ENCODE data around the gene PHTF1.
"Not testable (repeated sequence)": the region's sequence is repeated elsewhere in the genome, so short reads cannot be mapped to it uniquely, and the experiment has no call there.

Gene PHTF1

GRCh38 chr1:113721010-113721409 lies 38.3 kb downstream of the PHTF1 start:
- Histone ChIP-seq H3K36me3 (ENCODE audit: control insufficient read depth, insufficient read depth, low read length) (0 out of 2 replicates have a peak, but pooled peaks cover 3% of the 10 kb centered on the region), H3K27me3 (ENCODE audit: control insufficient read depth, insufficient read depth, low read length) (no peaks in the 10 kb centered on the region), H3K9me3 (ENCODE audit: control insufficient read depth, insufficient read depth, low read length) (peaks cover 4% of the 10 kb centered on the region), H3K4me3 (ENCODE audit: low read length) (no peak overlapping the region), H3K4me1 (ENCODE audit: control insufficient read depth, insufficient read depth, low read length) (no peaks in the 10 kb centered on the region), H3K27ac (ENCODE audit: low read length) (no peak overlapping the region)
- DNase-seq (ENCODE audit: low read depth, low spot score): no peak
- no CpG with 5 or more reads among the region's 2 CpGs for WGBS (ENCODE audit: insufficient coverage, insufficient read length)

DNA sequence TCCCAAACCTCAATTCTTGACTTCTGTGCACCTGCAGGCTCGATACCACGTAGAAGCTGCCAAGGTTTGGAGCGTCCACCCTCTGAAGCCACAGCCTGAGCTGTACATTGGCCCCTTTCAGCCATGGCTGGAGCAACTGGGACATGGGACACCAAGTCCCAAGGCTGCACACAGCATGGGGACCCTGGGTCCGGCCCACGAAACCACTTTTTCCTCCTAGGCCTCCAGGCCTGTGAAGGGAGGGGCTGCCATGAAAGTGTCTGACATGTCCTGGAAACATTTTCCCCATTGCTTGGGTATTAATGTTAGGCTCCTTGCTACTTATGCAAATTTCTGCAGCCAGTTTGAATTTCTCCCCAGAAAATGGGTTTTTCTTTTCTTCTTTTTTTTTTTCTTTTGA lies 40.7 kb downstream of the PHTF1 start:
- not testable (repeated sequence) for DNase-seq (ENCODE audit: low read depth, low spot score); H3K27ac ChIP-seq (ENCODE audit: low read length); H3K4me1 ChIP-seq (ENCODE audit: control insufficient read depth, insufficient read depth, low read length); H3K9me3 ChIP-seq (ENCODE audit: control insufficient read depth, insufficient read depth, low read length); H3K27me3 ChIP-seq (ENCODE audit: control insufficient read depth, insufficient read depth, low read length); H3K36me3 ChIP-seq (ENCODE audit: control insufficient read depth, insufficient read depth, low read length); H3K4me3 ChIP-seq (ENCODE audit: low read length)
- no CpG with 5 or more reads among the region's 5 CpGs for WGBS (ENCODE audit: insufficient coverage, insufficient read length)

GRCh38 chr1:113717506-113717905 lies 41.8 kb downstream of the PHTF1 start:
- not testable (repeated sequence) for H3K27ac ChIP-seq (ENCODE audit: low read length); H3K36me3 ChIP-seq (ENCODE audit: control insufficient read depth, insufficient read depth, low read length); H3K4me3 ChIP-seq (ENCODE audit: low read length); H3K27me3 ChIP-seq (ENCODE audit: control insufficient read depth, insufficient read depth, low read length); H3K4me1 ChIP-seq (ENCODE audit: control insufficient read depth, insufficient read depth, low read length); H3K9me3 ChIP-seq (ENCODE audit: control insufficient read depth, insufficient read depth, low read length); DNase-seq (ENCODE audit: low read depth, low spot score)
- WGBS (ENCODE audit: insufficient coverage, insufficient read length): no CpG with 5 or more reads among the region's 6 CpGs

DNA sequence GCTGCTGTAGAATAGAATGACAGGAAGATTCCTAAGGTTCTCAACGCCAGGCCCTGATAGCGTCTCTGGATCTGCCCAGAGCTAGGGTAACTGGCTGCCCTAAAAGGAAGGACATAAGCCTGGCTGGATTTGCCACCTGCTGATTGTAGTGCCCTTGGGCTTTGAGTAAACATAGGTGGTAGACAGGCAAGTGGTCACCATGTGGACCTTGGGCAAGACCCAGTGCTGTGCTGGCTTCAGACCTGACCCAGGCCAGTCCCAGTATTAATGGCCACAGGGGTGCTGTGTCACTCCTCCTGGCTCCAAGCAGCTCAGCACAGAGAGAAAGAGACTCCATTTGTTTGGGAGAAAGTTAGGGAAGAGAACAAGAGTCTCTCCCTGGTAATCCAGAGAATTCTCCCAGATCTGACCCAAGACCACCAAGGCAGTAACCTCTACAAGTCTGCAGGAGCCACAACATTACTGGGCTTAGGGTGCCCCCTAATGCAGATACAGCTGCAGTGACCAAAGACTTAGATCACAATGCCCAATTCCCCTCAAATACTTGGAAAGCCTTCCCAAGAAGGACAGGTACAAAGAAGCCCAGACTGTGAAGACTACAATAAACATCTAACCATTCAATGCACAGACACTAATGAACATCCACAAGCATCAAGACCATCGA lies 44.5 kb downstream of the PHTF1 start:
- H3K4me1 ChIP-seq (ENCODE audit: control insufficient read depth, insufficient read depth, low read length): no peaks in the 10 kb centered on the region
- no peak overlapping the region for H3K27ac ChIP-seq (ENCODE audit: low read length)
- no peaks in the 10 kb centered on the region for H3K27me3 ChIP-seq (ENCODE audit: control insufficient read depth, insufficient read depth, low read length)
- DNase-seq (ENCODE audit: low read depth, low spot score): no peak
- no peak overlapping the region for H3K4me3 ChIP-seq (ENCODE audit: low read length)
- peaks cover 4% of the 10 kb centered on the region for H3K9me3 ChIP-seq (ENCODE audit: control insufficient read depth, insufficient read depth, low read length)
- peaks cover 5% of the 10 kb centered on the region; the same call in 1 of the 2 replicates for H3K36me3 ChIP-seq (ENCODE audit: control insufficient read depth, insufficient read depth, low read length)
- WGBS (ENCODE audit: insufficient coverage, insufficient read length): no CpG with 5 or more reads among the region's 3 CpGs

DNA sequence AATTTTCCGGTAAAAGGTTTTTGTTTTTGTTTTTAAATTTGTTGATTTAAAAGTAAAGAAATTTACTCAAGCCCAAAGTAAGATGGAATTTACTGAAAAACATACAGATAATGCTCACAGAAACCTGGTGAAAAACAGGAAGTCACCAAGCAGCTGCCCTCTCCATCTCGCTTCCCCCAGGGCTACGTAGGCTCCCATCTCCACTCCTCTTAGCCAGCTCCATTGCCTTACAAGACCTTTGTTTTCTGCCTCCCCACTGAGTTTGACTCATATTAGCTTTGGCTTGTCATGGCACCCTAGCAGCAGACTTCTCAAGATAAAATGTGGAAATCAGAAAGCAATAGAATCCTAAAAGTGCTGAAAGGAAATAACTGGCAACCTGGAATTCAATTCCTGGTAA lies 57.9 kb downstream of the PHTF1 start:
- no peak overlapping the region for H3K4me3 ChIP-seq (ENCODE audit: low read length)
- H3K27me3 ChIP-seq (ENCODE audit: control insufficient read depth, insufficient read depth, low read length): no peaks in the 10 kb centered on the region
- no peak overlapping the region for H3K27ac ChIP-seq (ENCODE audit: low read length)
- peak; percentile 20 for DNase-seq (ENCODE audit: low read depth, low spot score)
- H3K36me3 ChIP-seq (ENCODE audit: control insufficient read depth, insufficient read depth, low read length): peaks cover 7% of the 10 kb centered on the region; the same call in 1 of the 2 replicates
- peaks cover 1% of the 10 kb centered on the region; the same call in 1 of the 2 replicates for H3K9me3 ChIP-seq (ENCODE audit: control insufficient read depth, insufficient read depth, low read length)
- WGBS (ENCODE audit: insufficient coverage, insufficient read length): 100% methylated on average over 1 of the region's 3 CpGs
- no peaks in the 10 kb centered on the region for H3K4me1 ChIP-seq (ENCODE audit: control insufficient read depth, insufficient read depth, low read length)

- H3K27ac ChIP-seq (ENCODE audit: low read length): no peak overlapping the region
- peaks cover 1% of the 10 kb centered on the region; the same call in 1 of the 2 replicates for H3K9me3 ChIP-seq (ENCODE audit: control insufficient read depth, insufficient read depth, low read length)
- peaks cover 7% of the 10 kb centered on the region; the same call in 1 of the 2 replicates for H3K36me3 ChIP-seq (ENCODE audit: control insufficient read depth, insufficient read depth, low read length)
- no peak overlapping the region for H3K4me3 ChIP-seq (ENCODE audit: low read length)
- no peak for DNase-seq (ENCODE audit: low read depth, low spot score)
- H3K27me3 ChIP-seq (ENCODE audit: control insufficient read depth, insufficient read depth, low read length): no peaks in the 10 kb centered on the region
- H3K4me1 ChIP-seq (ENCODE audit: control insufficient read depth, insufficient read depth, low read length): no peaks in the 10 kb centered on the region
Measured at GRCh38 chr1:113694910-113695309, 64.4 kb downstream of the PHTF1 start.

- Histone ChIP-seq H3K36me3 (ENCODE audit: control insufficient read depth, insufficient read depth, low read length) (no peaks in the 10 kb centered on the region), H3K9me3 (ENCODE audit: control insufficient read depth, insufficient read depth, low read length) (no peaks in the 10 kb centered on the region; the same call in 1 of the 2 replicates), H3K4me1 (ENCODE audit: control insufficient read depth, insufficient read depth, low read length) (no peaks in the 10 kb centered on the region), H3K4me3 (ENCODE audit: low read length) (no peak overlapping the region), H3K27me3 (ENCODE audit: control insufficient read depth, insufficient read depth, low read length) (no peaks in the 10 kb centered on the region), H3K27ac (ENCODE audit: low read length) (no peak overlapping the region)
- WGBS (ENCODE audit: insufficient coverage, insufficient read length): no CpG with 5 or more reads among the region's 4 CpGs
- no peak for DNase-seq (ENCODE audit: low read depth, low spot score)
Measured at GRCh38 chr1:113692824-113693431, 66.4 kb downstream of the PHTF1 start.

DNA sequence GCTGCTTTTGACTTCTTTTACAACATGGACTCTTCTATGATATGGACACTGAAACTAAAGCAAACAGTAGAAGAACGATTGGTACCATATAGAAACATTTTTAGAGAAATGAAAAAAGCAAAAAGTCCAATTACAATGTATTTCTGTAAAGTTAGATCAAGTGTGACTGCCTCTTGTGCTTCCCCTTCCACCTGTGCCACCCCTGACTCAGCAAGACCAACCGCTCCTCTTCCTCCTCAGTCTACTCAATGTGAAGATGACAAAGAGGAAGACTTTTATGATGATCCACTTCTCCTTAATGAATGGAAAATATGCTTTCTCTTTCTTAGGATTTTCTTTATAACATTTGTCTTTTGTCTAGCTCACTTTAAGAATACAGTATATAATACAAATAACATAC lies 66.9 kb downstream of the PHTF1 start:
- H3K27ac ChIP-seq (ENCODE audit: low read length): no peak overlapping the region
- H3K27me3 ChIP-seq (ENCODE audit: control insufficient read depth, insufficient read depth, low read length): no peaks in the 10 kb centered on the region
- H3K4me3 ChIP-seq (ENCODE audit: low read length): no peak overlapping the region
- DNase-seq (ENCODE audit: low read depth, low spot score): no peak
- H3K36me3 ChIP-seq (ENCODE audit: control insufficient read depth, insufficient read depth, low read length): no peaks in the 10 kb centered on the region
- no peaks in the 10 kb centered on the region; the same call in 1 of the 2 replicates for H3K9me3 ChIP-seq (ENCODE audit: control insufficient read depth, insufficient read depth, low read length)
- WGBS (ENCODE audit: insufficient coverage, insufficient read length): no CpG with 5 or more reads among the region's 2 CpGs
- no peaks in the 10 kb centered on the region for H3K4me1 ChIP-seq (ENCODE audit: control insufficient read depth, insufficient read depth, low read length)

GRCh38 chr1:113691184-113691583 lies 68.1 kb downstream of the PHTF1 start:
- no peak overlapping the region for H3K4me3 ChIP-seq (ENCODE audit: low read length)
- H3K9me3 ChIP-seq (ENCODE audit: control insufficient read depth, insufficient read depth, low read length): no peaks in the 10 kb centered on the region; the same call in 1 of the 2 replicates
- no peak overlapping the region for H3K27ac ChIP-seq (ENCODE audit: low read length)
- DNase-seq (ENCODE audit: low read depth, low spot score): no peak
- H3K4me1 ChIP-seq (ENCODE audit: control insufficient read depth, insufficient read depth, low read length): no peaks in the 10 kb centered on the region
- H3K27me3 ChIP-seq (ENCODE audit: control insufficient read depth, insufficient read depth, low read length): no peaks in the 10 kb centered on the region
- no peaks in the 10 kb centered on the region for H3K36me3 ChIP-seq (ENCODE audit: control insufficient read depth, insufficient read depth, low read length)
- no CpG with 5 or more reads among the region's 2 CpGs for WGBS (ENCODE audit: insufficient coverage, insufficient read length)

DNA sequence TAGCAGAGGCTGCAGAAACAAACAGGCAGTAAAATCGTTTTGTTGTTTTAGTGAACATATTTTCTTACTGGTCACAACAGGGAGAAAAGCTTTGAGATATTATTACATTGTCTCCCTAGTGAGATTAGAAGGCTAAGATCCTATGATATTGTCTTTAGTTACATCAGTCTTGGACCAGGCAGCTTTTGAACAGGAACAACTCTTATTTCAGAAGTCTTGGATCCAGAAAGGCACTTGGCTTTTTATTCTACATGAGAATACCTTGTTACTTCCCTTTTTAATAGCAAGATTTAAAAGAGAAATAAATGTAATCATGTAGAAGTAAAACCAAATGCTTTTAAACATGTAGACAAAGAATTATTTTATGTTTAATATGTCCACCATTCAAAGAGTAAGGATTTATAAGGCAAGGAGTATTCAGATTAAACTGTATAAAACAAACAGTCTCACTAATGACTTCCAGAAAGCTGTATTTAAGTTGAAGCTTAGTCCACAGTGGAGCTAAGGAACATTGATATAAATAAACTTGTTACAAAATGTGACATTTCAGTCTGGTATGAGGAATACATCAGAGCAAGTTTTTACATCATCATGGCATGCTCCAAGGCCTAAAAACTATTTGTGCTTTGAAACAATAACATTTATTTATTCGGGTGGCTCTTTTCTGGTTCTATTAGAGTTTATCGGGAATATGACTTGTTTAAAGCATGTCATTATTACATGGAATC lies 72.2 kb downstream of the PHTF1 start:
- Histone ChIP-seq H3K27me3 (ENCODE audit: control insufficient read depth, insufficient read depth, low read length) (no peaks in the 10 kb centered on the region), H3K36me3 (ENCODE audit: control insufficient read depth, insufficient read depth, low read length) (no peaks in the 10 kb centered on the region), H3K27ac (ENCODE audit: low read length) (no peak overlapping the region), H3K4me3 (ENCODE audit: low read length) (no peak overlapping the region), H3K9me3 (ENCODE audit: control insufficient read depth, insufficient read depth, low read length) (no peaks in the 10 kb centered on the region; the same call in 1 of the 2 replicates), H3K4me1 (ENCODE audit: control insufficient read depth, insufficient read depth, low read length) (no peaks in the 10 kb centered on the region)
- WGBS (ENCODE audit: insufficient coverage, insufficient read length): no CpG with 5 or more reads among the region's 3 CpGs
- DNase-seq (ENCODE audit: low read depth, low spot score): no peak
